SK-N-SH (cell line): ENCODE data around the gene CDCP2. TPM values are rescaled to one million over a fixed set of nuclear protein-coding genes. Genes with fewer than 3 reads are reported as not detected.

Experiments used
- CTCF ChIA-PET: fragments of 300-600, 350-600 bp; formaldehyde crosslinking; extraction: SDS; loops from one replicate; lab custom pipeline; 2021; lab: Yijun Ruan, JAX
- POLR2A ChIA-PET: fragments of 350-600 bp; sonication (Branson Sonifier 250); formaldehyde crosslinking; extraction: SDS; loops from one replicate; lab custom pipeline; 2020; ENCODE audit warnings: antibody characterized with exemption, inconsistent platforms; lab: Yijun Ruan, JAX
- DNase-seq: peaks from one replicate; pipeline ENCODE4 v3.0.0; 2012
- H2AFZ ChIP-seq: fragments of 200-600 bp; sonication (generic); 2 replicates; pipeline ENCODE4 v1.8.1; 2016; ENCODE audit warnings: antibody characterized with exemption, mild to moderate bottlenecking, low read depth
- H3F3A ChIP-seq: fragments of 200-600 bp; sonication (generic); replicated peaks from 2 replicates; pipeline ENCODE3; 2016; ENCODE audit warnings: antibody characterized with exemption, mild to moderate bottlenecking; ENCODE audit not compliant: insufficient read depth
- H3K27ac ChIP-seq, 2 experiments: fragments of 200-500 bp in 1 of 2; fragments of 200-600 bp in 1 of 2; sonication (Bioruptor generic) in 1 of 2; sonication (generic), shearing (Covaris generic) in 1 of 2; 2 replicates each; pipeline versions ENCODE4 v1.5.1 to v1.6.1; 2014 to 2016; ENCODE audit warnings: low read depth in 2 of 2, inconsistent platforms in 1 of 2, low read length in 1 of 2, mild to moderate bottlenecking in 1 of 2, mixed read lengths in 1 of 2
- H3K27me3 ChIP-seq: fragments of 200-600 bp; sonication (generic), shearing (Covaris generic); 2 replicates; pipeline ENCODE4 v1.6.1; 2016; ENCODE audit warnings: mixed run types; ENCODE audit not compliant: insufficient read depth
- H3K36me3 ChIP-seq, 2 experiments: fragments of 200-500 bp in 1 of 2; fragments of 200-600 bp in 1 of 2; sonication (Bioruptor generic) in 1 of 2; sonication (generic) in 1 of 2; replicated peaks in 1 of 2; 2 replicates each; pipeline versions ENCODE3 to v1.5.1; 2014 to 2016; ENCODE audit warnings: low read length in 1 of 2, mild to moderate bottlenecking in 1 of 2; ENCODE audit not compliant: insufficient read depth in 2 of 2, control insufficient read depth in 1 of 2
- H3K4me1 ChIP-seq, 2 experiments: fragments of 200-500 bp in 1 of 2; fragments of 200-600 bp in 1 of 2; sonication (Bioruptor generic) in 1 of 2; sonication (generic), shearing (Covaris generic) in 1 of 2; 2 replicates each; pipeline versions ENCODE4 v1.5.1 to v1.6.1; 2014 to 2016; ENCODE audit warnings: low read depth in 1 of 2, low read length in 1 of 2, mixed run types in 1 of 2; ENCODE audit not compliant: insufficient read depth in 2 of 2, control insufficient read depth in 1 of 2
- H3K4me2 ChIP-seq: fragments of 200-600 bp; sonication (generic), shearing (Covaris generic); 2 replicates; pipeline ENCODE4 v1.6.1; 2017; ENCODE audit warnings: mixed run types
- H3K4me3 ChIP-seq, 2 experiments: fragments of 200-500 bp in 1 of 2; fragments of 200-600 bp in 1 of 2; sonication (Bioruptor generic) in 1 of 2; sonication (generic), shearing (Covaris generic) in 1 of 2; 2 replicates each; pipeline versions ENCODE4 v1.5.1 to v1.8.1; 2014 to 2016; ENCODE audit warnings: low read depth in 2 of 2, inconsistent platforms in 1 of 2, low read length in 1 of 2, mild to moderate bottlenecking in 1 of 2, mixed read lengths in 1 of 2, moderate library complexity in 1 of 2
- H3K79me2 ChIP-seq: fragments of 200-600 bp; sonication (generic); 2 replicates; pipeline ENCODE4 v1.8.1; 2017; ENCODE audit warnings: mild to moderate bottlenecking; ENCODE audit not compliant: insufficient read depth
- H3K9ac ChIP-seq: fragments of 200-600 bp; sonication (generic); 2 replicates; pipeline ENCODE4 v1.6.1; 2017; ENCODE audit warnings: mixed run types
- H3K9me2 ChIP-seq: fragments of 200-600 bp; sonication (generic); 2 replicates; pipeline ENCODE4 v1.6.1; 2017; ENCODE audit warnings: mixed run types
- H3K9me3 ChIP-seq: fragments of 200-600 bp; sonication (generic); 2 replicates; pipeline ENCODE4 v1.6.1; 2017; ENCODE audit warnings: mixed run types, mild to moderate bottlenecking, moderate library complexity
- H4K20me1 ChIP-seq: fragments of 200-600 bp; sonication (generic); 2 replicates; pipeline ENCODE4 v1.6.1; 2017; ENCODE audit warnings: mild to moderate bottlenecking, mixed run types; ENCODE audit not compliant: insufficient read depth
- ELF1 ChIP-seq: IDR thresholded peaks from 2 replicates; pipeline ENCODE4 v1.4.0; 2012
- EP300 ChIP-seq, 2 experiments: IDR thresholded peaks; 2 replicates each; pipeline versions ENCODE4 v1.4.0 to v1.6.1; 2012; ENCODE audit warnings: borderline replicate concordance in 1 of 2, low read depth in 1 of 2, low read length in 1 of 2
- EZH2phosphoT487 ChIP-seq: fragments of 200-600 bp; sonication (generic); IDR thresholded peaks from 2 replicates; pipeline ENCODE4 v1.6.1; 2017; ENCODE audit warnings: low read depth, mixed run types, mild to moderate bottlenecking, antibody characterized with exemption, moderate library complexity, borderline replicate concordance
- FOSL2 ChIP-seq: IDR thresholded peaks from 2 replicates; pipeline ENCODE4 v1.4.0; 2012; ENCODE audit warnings: low read depth, mild to moderate bottlenecking, moderate library complexity, borderline replicate concordance
- FOXJ3 ChIP-seq: sonication (generic); formaldehyde crosslinking; IDR thresholded peaks from 2 replicates; pipeline ENCODE4 v1.5.1; 2020; ENCODE audit warnings: mild to moderate bottlenecking, missing genetic modification reagents
- FOXM1 ChIP-seq: IDR thresholded peaks from 2 replicates; pipeline ENCODE4 v1.4.0; 2012; ENCODE audit warnings: low read depth, mild to moderate bottlenecking
- JUND ChIP-seq: IDR thresholded peaks from 2 replicates; pipeline ENCODE4 v1.4.0; 2012
- MAX ChIP-seq: IDR thresholded peaks from 2 replicates; pipeline ENCODE4 v1.4.0; 2012; ENCODE audit warnings: low read depth
- MEF2A ChIP-seq: IDR thresholded peaks from 2 replicates; pipeline ENCODE4 v1.4.0; 2012; ENCODE audit warnings: low read depth, borderline replicate concordance
- MXI1 ChIP-seq: IDR thresholded peaks from 2 replicates; pipeline ENCODE4 v1.6.1; 2012; ENCODE audit warnings: mild to moderate bottlenecking, low read depth, low read length, improper control_type of control experiment
- NRF1 ChIP-seq: IDR thresholded peaks from 2 replicates; pipeline ENCODE4 v1.6.1; 2012; ENCODE audit warnings: low read depth, mild to moderate bottlenecking, low read length
- RCOR1 ChIP-seq: fragments of 150-350 bp; IDR thresholded peaks from 2 replicates; pipeline ENCODE4 v1.6.1; 2017; ENCODE audit warnings: antibody characterized with exemption, low read length
- REST ChIP-seq: IDR thresholded peaks from 2 replicates; pipeline ENCODE4 v1.6.1; 2012; ENCODE audit warnings: mild to moderate bottlenecking, low read depth, low read length, moderate library complexity
- SMC3 ChIP-seq: IDR thresholded peaks from 2 replicates; pipeline ENCODE4 v1.6.1; 2012; ENCODE audit warnings: low read depth, low read length, improper control_type of control experiment
- TCF12 ChIP-seq: IDR thresholded peaks from 2 replicates; pipeline ENCODE4 v1.4.0; 2012
- TEAD4 ChIP-seq: IDR thresholded peaks from 2 replicates; pipeline ENCODE4 v1.4.0; 2012; ENCODE audit warnings: mild to moderate bottlenecking, borderline replicate concordance; ENCODE audit not compliant: insufficient read depth
- WGBS: methylation state at CpG from one replicate; pipeline ENCODE4 v1.1.6; 2017; ENCODE audit warnings: low lambda C conversion rate; 5-methylcytosine and 5-hydroxymethylcytosine counted together
- polyA plus RNA-seq, 3 experiments: library from polyadenylated mRNA; depleted of rRNA; stranded (reverse); fragments of >200 nt; gene quantifications; 2 replicates each; pipeline ENCODE4 v1.2.3, GENCODE V29; 2012
- TF ChIP-seq, protein P1 (sequence below): IDR thresholded peaks from 2 replicates; pipeline ENCODE4 v1.4.0; 2012; ENCODE audit warnings: low read depth, borderline replicate concordance
- TF ChIP-seq, protein P2 (sequence below): fragments of 150-350 bp; IDR thresholded peaks from 2 replicates; pipeline ENCODE4 v1.6.1; 2016; ENCODE audit warnings: mild to moderate bottlenecking, low read depth, low read length

CDCP2 gene
- polyA plus RNA-seq, 1 of the 3 experiments (the other 2 are of a cell fraction) = not detected

DNA sequence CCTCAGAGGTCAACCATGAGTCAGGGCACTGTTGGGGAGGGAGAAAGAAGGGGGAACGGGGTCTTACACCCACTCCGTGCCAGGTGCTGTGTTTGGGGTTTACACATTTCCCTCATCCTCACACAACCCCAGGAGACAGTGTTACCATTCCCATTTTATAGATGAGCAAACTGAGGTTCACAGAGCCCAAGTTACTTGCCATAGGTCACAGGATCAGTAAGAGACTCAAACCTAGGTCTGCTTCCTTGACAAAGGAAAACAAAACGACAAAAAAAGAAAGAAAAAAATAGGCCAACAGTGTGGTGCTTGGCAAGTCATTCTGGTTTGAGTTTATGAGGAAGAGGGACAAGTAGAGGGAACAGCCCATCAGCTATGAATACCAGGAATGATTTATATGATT lies 16.3 kb upstream of the CDCP2 start:
- no peak overlapping the region for H2AFZ ChIP-seq
- no peaks in the 10 kb centered on the region for H4K20me1 ChIP-seq
- no peaks in the 10 kb centered on the region for H3K79me2 ChIP-seq
- H3F3A ChIP-seq = no peaks in the 10 kb centered on the region
- no peak for DNase-seq
- TF ChIP-seq TCF12 (no peak), NRF1 (no peak), SMC3 (no peak), FOXM1 (no peak), EZH2phosphoT487 (no peak), MAX (no peak), RCOR1 (no peak), MXI1 (no peak), MEF2A (no peak), TEAD4 (no peak), ELF1 (no peak)
- TF ChIP-seq, protein P1, sequence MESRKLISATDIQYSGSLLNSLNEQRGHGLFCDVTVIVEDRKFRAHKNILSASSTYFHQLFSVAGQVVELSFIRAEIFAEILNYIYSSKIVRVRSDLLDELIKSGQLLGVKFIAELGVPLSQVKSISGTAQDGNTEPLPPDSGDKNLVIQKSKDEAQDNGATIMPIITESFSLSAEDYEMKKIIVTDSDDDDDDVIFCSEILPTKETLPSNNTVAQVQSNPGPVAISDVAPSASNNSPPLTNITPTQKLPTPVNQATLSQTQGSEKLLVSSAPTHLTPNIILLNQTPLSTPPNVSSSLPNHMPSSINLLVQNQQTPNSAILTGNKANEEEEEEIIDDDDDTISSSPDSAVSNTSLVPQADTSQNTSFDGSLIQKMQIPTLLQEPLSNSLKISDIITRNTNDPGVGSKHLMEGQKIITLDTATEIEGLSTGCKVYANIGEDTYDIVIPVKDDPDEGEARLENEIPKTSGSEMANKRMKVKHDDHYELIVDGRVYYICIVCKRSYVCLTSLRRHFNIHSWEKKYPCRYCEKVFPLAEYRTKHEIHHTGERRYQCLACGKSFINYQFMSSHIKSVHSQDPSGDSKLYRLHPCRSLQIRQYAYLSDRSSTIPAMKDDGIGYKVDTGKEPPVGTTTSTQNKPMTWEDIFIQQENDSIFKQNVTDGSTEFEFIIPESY = no peak
- TF ChIP-seq, protein P2, sequence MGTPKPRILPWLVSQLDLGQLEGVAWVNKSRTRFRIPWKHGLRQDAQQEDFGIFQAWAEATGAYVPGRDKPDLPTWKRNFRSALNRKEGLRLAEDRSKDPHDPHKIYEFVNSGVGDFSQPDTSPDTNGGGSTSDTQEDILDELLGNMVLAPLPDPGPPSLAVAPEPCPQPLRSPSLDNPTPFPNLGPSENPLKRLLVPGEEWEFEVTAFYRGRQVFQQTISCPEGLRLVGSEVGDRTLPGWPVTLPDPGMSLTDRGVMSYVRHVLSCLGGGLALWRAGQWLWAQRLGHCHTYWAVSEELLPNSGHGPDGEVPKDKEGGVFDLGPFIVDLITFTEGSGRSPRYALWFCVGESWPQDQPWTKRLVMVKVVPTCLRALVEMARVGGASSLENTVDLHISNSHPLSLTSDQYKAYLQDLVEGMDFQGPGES = no peak
- no peak overlapping the region for H3K9ac ChIP-seq
- no peaks in the 10 kb centered on the region for H3K9me3 ChIP-seq
- no peak overlapping the region for H3K4me3 ChIP-seq
- H3K36me3 ChIP-seq = no peaks in the 10 kb centered on the region
- no peaks in the 10 kb centered on the region for H3K9me2 ChIP-seq
- ChIA-PET CTCF (interaction anchor here (1.5 kb wide), 1 partner anchor 17 kb away, joined by 3 read pairs; no protein-coding TSS in a partner anchor), POLR2A (no interaction called here)
- no peak overlapping the region for H3K27ac ChIP-seq
- no peaks in the 10 kb centered on the region; a peak in 1 of 4 replicates for H3K4me1 ChIP-seq
- H3K4me2 ChIP-seq = no peak overlapping the region
- no peaks in the 10 kb centered on the region for H3K27me3 ChIP-seq
- 73% methylated on average over 3 of the region's 3 CpGs for WGBS

GRCh38 chr1:54168206-54168965 lies 15.6 kb upstream of the CDCP2 start:
- no peaks in the 10 kb centered on the region for H3K36me3 ChIP-seq
- TF ChIP-seq FOSL2 (no peak), SMC3 (no peak), REST (no peak), EP300 (IDR thresholded peaks at IDR 0.05; ENCODE audit: borderline replicate concordance in 1 of 2, low read depth in 1 of 2, low read length in 1 of 2) (no peak), FOXJ3 (CRISPR knock-in tag) (no peak), JUND (no peak)
- H3K4me3 ChIP-seq = no peak overlapping the region
- H3K79me2 ChIP-seq = no peaks in the 10 kb centered on the region
- no peaks in the 10 kb centered on the region; a peak in 1 of 4 replicates for H3K4me1 ChIP-seq
- no peak overlapping the region for H3K27ac ChIP-seq
- H3K27me3 ChIP-seq = no peaks in the 10 kb centered on the region
- no peak overlapping the region for H3K4me2 ChIP-seq
- WGBS = 93% methylated on average over 3 of the region's 8 CpGs
- H3F3A ChIP-seq = no peaks in the 10 kb centered on the region
- no peaks in the 10 kb centered on the region for H3K9me2 ChIP-seq
- POLR2A ChIA-PET = no interaction called here
- no peaks in the 10 kb centered on the region for H4K20me1 ChIP-seq
- H3K9me3 ChIP-seq = no peaks in the 10 kb centered on the region
- CTCF ChIA-PET = interaction anchor here (1.3 to 1.5 kb wide), 2 partner anchors 18 to 47 kb away, joined by 3 to 5 read pairs; no protein-coding TSS in a partner anchor
- DNase-seq = no peak
- H3K9ac ChIP-seq = no peak overlapping the region
- H2AFZ ChIP-seq = no peak overlapping the region
